Stimulated activated CD4-positive, alpha-beta T cell treated with anti-CD3 and anti-CD28 coated beads, Interleukin-1b, Interleukin-23, amount 100 ng/mL, for 48 hours (primary cell): ENCODE measurements around the gene CX3CL1.
A peak's percentile ranks its signal among the peaks of the same experiment; 100 is the strongest.
"Not testable (repeated sequence)": the region's sequence is repeated elsewhere in the genome, so short reads cannot be mapped to it uniquely, and the experiment has no call there.

Experiments used
- DNase-seq: peaks from one replicate; pipeline ENCODE4 v3.0.0-alpha.2; 2020

CX3CL1 gene

DNA sequence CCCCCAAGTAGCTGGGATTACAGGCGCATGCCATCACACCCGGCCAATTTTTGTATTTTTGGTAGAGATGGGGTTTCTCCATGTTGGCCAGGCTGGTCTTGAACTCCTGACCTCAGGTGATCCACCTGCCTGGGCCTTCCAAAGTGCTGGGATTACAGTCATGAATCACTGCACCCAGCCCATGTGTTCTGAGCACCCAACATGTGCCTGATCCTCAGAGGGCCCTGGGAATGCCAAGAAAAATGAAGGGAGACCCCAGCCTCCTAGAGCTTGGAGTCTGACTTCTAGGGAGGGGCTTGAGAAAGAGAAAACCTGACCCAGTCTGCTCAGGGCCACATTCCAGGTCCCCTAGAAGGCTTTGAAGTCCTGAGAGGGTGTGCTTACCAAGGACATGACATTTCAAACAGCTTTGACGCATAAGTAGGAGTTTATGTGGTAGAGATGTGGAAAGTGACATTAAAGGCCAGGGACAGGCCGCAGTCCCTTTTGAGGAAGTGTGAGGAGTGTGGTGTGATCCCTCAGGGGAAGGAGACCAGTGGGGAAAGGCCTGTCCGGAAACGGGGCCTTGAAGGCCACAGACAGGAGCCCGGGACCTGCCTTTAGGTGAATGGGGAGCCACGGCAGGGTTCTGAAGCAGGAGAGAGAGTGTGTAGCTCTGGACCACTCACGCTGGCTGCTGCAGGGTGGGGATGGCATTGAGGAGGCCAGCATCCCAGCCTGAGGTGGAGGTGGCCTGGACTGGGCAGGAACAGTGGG lies 14.8 kb upstream of the CX3CL1 start:
- no peak for DNase-seq

DNA sequence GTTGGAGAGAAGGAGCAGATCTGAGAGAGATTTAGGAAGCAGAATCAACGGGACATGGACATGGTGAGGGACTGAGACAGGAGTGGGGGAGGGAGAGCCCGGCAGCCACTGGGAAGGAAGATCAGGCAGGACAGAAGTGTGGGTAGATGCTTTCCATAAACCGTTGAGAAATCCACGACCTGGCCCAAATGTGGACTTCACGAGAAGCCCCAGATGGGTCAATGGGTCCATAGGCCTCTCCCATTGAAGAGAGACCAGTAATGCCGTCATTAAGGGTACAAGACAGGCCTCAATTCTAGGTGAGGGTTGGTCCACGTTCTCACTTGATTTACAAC lies 14.2 kb upstream of the CX3CL1 start:
- DNase-seq: no peak

DNA sequence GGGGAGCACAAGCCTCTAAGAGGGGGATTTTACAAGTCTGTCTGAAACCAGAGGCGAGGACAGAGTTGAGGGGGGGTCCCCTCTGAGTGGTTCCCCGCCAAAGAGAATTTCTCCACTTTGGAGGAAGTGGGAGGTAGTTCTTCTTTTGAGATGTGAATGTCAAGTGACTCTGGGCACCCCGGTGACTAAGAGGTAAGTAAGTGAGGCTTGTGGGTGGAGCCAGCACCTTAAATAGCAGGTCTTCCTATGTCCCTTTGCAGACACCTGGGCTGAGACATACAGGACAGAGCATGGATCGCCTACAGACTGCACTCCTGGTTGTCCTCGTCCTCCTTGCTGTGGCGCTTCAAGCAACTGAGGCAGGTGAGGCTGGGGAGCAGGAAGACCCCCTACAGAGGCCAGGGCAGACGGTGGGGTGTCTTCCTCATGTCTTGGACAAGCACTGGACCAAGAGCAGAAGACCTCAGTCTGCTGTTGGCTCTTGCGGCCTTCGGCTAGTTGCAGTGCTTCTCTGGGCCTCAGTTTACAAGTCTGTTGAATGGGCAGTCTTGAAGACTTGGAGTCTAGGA lies 13.7 kb upstream of the CX3CL1 start, which contains the start of gene CCL22:
Gene CCL22, plus strand, starts transcription at position 257 of the 569 bp plus-strand sequence. Its CDS starts 34 bp downstream, at position 291.
- DNase-seq: peak; percentile 39

DNA sequence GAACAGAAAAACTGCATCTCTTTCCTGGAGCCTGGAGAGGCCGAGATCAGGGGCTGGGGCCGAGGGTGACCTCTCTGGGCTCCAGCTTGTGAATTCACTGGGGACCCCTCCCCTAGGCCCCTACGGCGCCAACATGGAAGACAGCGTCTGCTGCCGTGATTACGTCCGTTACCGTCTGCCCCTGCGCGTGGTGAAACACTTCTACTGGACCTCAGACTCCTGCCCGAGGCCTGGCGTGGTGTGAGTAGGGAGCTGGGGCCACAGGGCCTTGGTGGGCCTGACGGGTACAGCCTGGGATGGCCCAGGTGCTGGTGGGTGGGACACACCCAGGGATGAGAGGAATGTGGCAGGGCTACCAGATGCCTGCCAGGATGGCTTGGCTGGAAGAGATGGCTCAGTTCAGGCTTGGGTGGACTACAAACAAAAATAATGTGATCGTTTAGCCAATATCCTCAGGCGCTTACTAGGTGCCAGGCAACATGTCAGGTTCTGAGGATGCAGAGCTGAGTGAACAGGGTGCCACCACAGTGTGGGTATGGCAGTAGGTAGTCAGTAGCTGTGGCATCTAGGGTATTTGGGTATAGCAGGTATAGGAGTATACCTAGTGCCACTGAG lies 11.9 kb upstream of the CX3CL1 start:
- no peak for DNase-seq

DNA sequence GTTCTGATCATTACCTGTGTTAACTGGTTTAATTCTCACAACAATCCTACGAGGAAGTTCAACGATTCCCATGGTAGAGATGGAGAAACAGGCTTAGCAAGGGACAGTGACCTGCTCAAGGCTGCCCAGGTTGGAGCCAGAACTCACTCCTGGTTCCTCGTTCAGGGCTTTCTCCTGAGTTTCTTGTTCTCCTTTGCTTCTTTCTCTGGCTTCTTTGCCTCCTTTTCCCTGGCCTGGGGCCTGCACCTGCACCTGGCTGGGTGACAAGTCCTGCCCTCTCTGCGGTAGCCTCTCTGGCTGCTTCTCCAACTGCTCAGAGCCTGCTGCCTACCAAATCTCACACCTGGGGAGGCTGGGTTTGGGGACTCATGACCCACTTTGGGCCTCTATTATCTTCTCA lies 10.9 kb upstream of the CX3CL1 start:
- DNase-seq: no peak

DNA sequence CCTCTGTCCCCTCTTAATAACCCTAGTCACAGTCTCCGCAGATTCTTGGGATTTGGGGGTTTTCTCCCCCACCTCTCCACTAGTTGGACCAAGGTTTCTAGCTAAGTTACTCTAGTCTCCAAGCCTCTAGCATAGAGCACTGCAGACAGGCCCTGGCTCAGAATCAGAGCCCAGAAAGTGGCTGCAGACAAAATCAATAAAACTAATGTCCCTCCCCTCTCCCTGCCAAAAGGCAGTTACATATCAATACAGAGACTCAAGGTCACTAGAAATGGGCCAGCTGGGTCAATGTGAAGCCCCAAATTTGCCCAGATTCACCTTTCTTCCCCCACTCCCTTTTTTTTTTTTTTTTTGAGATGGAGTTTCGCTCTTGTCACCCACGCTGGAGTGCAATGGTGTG lies 8.1 kb upstream of the CX3CL1 start:
- DNase-seq: no peak

DNA sequence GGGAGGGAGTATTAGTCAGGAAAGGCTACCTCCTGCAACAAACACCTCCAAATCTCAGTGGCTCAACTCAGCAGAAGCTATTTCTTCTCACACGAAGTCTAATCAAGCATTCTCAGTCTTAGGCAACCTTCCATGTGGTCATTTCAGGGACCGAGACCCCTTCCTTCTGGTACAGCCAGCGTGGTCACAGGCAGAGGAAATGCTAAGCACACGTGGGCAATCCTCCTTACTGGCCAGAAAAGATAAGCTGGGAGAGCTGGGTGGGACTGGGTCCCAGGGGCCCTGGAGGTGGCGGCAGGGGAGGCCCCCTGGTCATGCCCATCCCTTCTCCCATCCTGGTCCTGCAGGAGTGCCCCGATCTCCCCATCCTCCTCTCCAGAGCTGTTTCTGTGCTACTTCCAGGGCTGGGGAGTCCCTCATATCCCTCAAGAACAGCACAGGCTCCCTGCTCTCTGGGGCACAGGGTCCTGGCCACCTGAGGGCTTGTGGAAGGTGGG lies 5.7 kb upstream of the CX3CL1 start:
- no peak for DNase-seq

DNA sequence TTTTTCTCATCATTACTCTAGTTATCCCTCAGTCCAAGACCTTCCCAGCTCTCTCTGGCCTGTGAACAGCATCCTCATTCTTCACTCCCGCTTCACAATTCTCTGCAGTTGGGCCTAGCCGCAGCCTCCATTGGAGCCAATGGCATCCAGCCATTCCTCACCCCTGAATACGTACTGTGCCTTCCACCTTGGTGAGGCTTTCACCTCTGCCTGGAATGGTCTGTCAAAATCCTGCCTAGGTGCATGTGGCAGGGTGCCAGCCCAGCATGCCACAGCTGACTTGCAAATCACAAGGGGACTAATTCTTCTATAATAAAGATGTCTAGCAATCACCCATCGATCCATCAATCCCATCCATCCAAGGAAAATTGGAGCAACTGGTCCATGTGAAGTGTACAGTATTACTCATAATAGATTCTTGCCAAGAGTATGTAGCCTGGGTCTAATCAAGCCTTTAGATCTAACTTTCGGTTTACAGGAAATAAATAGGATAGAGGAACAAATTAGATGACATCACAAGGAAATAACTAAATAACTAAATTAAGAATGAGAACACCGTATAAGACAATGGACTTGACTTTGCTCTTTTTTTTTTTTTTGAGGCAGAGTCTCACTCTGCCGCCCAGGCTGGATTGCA lies 5.1 kb upstream of the CX3CL1 start:
- DNase-seq: no peak

DNA sequence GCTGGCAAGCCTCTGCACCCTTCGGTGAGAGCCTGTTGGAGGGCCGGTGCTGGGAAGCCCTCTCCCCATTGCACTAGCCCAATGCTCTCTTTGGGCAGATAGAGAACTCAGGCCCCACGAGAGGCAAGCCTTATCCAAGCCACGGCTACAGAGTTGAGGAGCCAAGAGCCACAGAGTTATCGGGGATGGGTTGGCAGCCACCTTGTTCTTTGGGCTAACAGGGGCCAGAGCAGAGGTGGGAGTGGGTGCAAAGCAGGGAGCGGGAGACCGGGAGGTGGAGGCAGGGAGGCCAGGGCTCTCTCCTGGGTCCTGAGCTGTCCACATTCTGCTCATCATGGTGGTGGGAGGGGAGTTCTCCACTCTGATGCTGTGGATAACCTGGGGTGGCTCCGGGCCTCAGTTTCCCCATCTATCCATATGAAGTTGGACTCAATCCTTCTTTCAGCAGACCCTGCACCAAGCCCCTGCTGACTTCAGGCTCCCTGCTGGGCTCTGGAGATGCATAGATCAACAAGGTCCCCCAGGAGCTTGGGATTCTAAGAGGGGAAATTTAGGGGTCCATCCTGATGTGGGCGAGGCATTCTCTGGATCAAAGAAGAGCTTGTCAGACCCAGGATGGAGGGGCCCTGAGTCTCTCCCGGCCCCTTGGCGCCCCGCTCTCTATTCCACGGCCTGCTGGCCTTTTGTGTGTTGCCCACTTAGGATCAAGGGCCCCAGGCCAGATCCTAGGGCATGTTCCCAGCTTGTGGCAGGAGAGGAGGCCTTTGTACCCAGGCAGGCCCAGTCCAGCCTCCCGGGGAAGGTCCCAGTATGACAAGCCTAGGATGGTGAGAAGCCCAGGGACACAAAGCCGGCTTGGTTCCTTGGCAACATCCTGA lies 557 bp upstream of the CX3CL1 start:
- no peak for DNase-seq

DNA sequence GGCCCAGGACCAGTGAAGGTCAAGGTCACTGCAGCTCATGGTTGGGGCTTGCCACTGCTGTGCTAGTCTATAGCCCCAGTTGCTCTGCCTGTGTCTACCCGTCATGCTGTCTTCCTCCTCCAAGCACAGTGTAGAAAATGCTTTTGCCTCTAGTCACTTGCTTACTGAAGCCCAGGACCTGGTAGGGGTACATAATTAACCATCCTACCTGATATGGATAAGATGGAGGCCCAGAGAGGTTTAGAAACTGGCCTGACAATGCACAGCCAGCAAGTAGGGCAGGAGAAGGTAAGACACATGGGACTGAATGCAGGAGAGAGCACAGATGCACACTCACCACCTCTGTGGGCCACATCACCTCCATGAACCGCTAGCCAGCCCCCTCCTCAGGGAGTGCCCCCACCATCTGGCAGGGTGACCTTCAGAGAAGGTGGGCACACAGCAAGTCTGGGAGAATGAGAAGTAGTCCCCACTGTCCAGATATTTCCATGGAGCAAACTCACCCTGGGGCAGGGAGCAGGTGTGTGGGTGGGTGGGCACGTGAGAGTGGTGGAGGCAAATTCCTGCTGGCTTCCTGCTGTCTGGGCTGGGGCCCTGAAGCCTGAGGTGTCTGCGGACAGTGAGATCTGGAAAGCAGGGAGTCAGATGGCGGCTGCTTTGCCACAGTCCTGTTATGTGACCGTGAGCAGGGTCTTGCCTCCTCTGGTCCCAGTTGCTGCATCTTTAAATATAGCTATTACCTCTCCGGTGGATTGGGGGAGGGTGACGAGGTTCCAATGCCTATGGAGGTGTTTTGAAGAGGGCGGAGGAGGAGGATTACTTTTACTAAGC lies 1.0 kb downstream of the CX3CL1 start:
- no peak for DNase-seq

DNA sequence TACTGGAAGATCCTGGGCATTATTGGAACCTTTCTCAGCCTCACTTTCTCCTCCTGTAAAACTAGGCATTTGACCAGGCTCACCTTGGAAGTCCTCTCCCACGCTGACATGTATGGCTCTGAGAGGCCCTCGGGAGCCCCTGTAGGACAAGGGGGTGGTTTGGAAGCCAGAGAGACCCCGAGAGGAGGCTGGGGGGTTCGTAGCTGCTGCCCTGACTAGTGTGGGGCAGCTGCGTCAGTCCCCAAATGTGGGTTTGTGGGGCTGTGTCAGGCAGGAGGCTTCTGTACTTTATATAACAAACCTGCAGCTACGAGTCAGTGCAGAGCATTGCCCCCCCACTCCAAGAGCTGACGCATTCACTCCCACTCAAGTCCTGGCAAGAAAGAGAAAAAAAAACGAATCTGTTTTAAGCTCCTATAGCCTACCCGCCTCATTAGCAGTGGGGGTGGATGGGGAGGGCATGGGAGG lies 1.8 kb downstream of the CX3CL1 start:
- DNase-seq: no peak

DNA sequence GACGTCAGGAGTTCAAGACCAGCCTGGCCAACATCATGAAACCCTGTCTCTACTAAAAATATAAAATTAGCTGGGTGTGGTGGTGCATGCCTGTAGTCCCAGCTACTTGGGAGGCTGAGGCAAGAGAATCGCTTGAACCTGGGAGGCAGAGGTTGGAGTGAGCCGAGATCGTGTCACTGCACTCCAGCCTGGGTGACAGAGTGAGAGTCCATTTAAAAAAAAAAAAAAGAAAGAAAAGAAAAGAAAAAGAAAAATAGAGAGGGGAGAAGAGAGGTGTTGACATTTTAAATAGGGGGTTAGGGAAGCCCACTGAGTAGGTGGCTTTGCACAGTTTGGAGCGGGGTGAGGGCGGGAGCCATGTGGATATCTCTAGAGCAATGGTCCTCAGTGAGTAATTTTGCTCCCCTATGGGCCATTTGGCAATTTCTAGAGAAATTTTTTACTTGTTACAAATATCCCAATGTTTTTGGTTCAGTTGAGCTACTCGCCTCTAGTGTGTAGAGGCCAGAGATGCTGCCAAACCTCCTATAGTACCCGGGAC lies 2.7 kb downstream of the CX3CL1 start:
- not testable (repeated sequence) for DNase-seq

DNA sequence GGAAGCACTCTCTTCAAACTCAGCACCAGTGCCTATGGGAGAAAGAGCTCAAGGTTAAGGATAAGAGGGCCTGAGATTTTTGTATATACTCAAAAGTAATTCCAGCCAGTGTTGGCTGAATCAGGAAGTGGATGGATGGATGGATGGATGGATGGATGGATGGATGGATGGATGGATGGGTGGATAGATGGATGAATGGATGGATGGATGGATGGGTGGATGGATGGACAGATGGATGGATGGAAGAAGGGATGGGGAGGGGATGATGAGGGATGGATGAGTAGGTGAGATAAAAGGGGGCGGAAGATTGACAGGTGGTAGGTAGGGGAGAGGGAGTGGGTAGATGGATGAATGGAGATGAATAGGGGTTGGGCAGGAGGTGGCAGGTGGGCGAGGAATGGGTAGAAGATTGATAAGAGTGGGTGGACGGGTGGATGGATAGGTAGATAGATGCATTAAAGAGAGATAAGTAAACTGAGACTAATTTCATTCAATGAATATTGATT lies 4.1 kb downstream of the CX3CL1 start:
- DNase-seq: no peak

DNA sequence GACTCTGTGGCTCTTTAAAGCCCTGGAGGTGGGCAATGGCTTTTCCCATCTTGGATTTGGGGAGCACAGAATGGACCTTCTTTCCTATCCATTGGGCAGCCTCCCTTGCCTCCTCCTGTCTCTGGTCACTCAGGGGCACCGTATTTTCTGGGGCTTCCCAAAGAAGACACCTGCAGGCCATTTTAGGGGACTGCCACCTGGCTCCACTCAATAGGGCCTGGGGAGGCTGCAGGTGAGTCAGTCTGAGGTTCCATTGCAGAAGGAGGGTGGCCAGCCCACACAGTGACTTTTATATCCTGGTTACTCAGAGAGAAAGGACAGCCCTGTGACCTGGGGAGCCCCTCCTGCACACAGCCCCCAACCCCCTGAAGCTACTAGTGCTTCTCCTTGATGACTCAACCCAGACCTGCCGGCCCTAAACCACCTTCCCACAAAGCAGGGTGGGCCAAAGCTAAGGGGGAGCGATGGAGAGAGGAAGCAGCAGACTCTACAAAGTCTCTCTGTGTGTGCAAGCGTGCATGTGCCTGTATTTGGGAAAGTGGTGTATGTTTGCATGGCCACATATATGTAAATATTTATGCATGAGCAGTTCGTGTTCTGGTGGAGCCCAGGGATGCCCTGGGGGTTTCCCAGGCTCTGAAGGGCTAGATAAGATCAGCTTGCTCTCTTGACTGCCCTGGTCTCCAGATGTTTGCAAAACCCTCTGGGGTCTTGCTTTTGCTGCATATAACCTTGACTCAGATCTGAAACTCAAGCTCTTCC lies 5.0 kb downstream of the CX3CL1 start:
- peak; percentile 61 for DNase-seq

DNA sequence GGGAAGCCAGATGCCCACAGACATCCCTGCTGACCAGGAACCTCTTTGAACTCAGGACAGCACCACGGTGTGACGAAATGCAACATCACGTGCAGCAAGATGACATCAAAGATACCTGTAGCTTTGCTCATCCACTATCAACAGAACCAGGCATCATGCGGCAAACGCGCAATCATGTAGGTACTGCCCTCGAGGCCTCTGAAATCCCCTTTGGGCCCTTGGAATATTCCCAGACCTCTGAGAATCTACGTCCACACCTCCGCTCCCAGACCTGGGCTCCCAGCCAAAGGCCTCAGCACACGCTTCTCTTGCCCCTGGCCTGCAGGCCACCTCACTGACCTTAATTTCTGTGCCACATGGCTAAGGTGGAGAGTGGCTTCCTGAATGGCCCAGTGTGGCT lies 7.3 kb downstream of the CX3CL1 start:
- no peak for DNase-seq

DNA sequence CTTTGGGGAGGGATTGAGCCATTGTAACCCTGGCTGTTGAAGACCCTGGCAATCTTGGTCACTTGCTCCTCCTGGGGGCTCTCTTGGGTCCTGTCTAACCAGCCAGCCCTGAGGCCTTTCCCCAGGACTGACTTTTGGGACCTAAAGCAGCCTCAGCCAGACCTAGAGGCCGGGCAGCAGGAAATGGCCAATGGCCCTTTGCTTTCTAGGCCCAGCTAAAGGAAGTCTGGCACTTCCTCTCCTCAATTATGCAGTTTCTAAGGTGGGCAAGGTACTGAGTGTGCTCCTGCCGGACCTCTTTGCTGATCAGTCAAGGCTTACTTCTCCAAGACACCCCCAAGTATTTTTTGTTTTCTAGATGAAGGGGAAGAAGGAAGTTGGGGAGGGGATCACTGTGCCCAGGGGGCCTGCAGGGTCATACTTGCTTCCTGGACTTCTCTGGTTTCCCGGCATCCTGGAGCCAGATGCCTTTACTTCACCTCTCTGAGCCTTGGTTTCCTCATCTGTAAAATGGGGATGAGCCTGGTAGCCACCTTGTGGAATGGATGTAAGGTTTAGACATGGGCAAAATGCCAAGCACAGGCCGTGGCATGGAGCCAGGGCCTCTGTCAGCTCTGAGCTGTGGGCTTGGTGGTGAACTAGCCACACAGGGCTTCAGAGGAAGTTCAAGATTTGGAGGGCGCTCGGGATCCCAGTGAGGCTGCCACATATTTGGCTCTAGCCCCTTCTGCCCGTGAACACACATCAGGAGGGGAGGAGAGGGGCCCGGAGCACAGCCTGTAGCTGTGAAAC lies 8.6 kb downstream of the CX3CL1 start:
- no peak for DNase-seq

DNA sequence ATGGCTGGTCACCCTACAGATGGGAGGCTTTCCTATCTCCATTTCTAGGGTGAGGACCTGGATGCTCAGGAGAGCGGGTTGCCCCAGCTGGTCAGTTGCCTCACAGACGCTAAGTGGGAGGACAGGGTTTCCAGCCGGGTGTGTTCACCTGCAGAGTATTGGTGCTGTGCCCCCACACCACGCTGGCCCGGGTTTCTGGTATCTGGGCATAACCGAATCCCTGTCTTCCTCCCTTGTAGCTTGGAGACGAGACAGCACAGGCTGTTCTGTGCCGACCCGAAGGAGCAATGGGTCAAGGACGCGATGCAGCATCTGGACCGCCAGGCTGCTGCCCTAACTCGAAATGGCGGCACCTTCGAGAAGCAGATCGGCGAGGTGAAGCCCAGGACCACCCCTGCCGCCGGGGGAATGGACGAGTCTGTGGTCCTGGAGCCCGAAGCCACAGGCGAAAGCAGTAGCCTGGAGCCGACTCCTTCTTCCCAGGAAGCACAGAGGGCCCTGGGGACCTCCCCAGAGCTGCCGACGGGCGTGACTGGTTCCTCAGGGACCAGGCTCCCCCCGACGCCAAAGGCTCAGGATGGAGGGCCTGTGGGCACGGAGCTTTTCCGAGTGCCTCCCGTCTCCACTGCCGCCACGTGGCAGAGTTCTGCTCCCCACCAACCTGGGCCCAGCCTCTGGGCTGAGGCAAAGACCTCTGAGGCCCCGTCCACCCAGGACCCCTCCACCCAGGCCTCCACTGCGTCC lies 9.7 kb downstream of the CX3CL1 start:
- DNase-seq: no peak

DNA sequence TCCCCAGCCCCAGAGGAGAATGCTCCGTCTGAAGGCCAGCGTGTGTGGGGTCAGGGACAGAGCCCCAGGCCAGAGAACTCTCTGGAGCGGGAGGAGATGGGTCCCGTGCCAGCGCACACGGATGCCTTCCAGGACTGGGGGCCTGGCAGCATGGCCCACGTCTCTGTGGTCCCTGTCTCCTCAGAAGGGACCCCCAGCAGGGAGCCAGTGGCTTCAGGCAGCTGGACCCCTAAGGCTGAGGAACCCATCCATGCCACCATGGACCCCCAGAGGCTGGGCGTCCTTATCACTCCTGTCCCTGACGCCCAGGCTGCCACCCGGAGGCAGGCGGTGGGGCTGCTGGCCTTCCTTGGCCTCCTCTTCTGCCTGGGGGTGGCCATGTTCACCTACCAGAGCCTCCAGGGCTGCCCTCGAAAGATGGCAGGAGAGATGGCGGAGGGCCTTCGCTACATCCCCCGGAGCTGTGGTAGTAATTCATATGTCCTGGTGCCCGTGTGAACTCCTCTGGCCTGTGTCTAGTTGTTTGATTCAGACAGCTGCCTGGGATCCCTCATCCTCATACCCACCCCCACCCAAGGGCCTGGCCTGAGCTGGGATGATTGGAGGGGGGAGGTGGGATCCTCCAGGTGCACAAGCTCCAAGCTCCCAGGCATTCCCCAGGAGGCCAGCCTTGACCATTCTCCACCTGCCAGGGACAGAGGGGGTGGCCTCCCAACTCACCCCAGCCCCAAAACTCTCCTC lies 10.4 kb downstream of the CX3CL1 start:
- DNase-seq: no peak
